AG10803 (cell line): Measurements from ENCODE around the gene KLC1.

Source experiments
- DNase-seq: peaks from one replicate; pipeline ENCODE4 v3.0.0; 2010; ENCODE audit warnings: low read depth
- H3K4me3 ChIP-seq: 2 replicates; pipeline ENCODE4 v1.5.1; 2011; ENCODE audit warnings: mild to moderate bottlenecking, low read length, control low read depth
- CTCF ChIP-seq: conservative IDR thresholded peaks from 2 replicates; pipeline ENCODE4 v1.5.1; 2011; ENCODE audit warnings: mild to moderate bottlenecking, low read length, control low read depth, inconsistent platforms

KLC1 gene

GRCh38 chr14:103723748-103724081, 94.7 kb downstream of the KLC1 start:
- H3K4me3 ChIP-seq, result no peak overlapping the region
- no peak for DNase-seq
- TF ChIP-seq CTCF, result no peak

- no peak overlapping the region for H3K4me3 ChIP-seq
These were observed 95.1 kb downstream of the KLC1 start for GRCh38 chr14:103724116-103724515.

GRCh38 chr14:103725001-103725682, 96.1 kb downstream of the KLC1 start:
- no peak for TF ChIP-seq CTCF
- no peak for DNase-seq
- no peak overlapping the region for H3K4me3 ChIP-seq

More at GRCh38 chr14:103724116-103724515, 95.1 kb downstream of the KLC1 start:
- no peak for TF ChIP-seq CTCF
- peak; percentile 46 for DNase-seq

- DNase-seq, result no peak
- TF ChIP-seq CTCF, result no peak
- no peak overlapping the region for H3K4me3 ChIP-seq
These were observed 96.9 kb downstream of the KLC1 start for GRCh38 chr14:103725739-103726395.

GRCh38 chr14:103726474-103726873, 97.5 kb downstream of the KLC1 start:
- TF ChIP-seq CTCF, result no peak
- H3K4me3 ChIP-seq, result no peak overlapping the region
- no peak for DNase-seq

GRCh38 chr14:103727313-103727980, 98.4 kb downstream of the KLC1 start:
- no peak for DNase-seq
- TF ChIP-seq CTCF, result no peak
- H3K4me3 ChIP-seq, result no peak overlapping the region

GRCh38 chr14:103728141-103728540, 99.1 kb downstream of the KLC1 start:
- DNase-seq, result no peak
- no peak overlapping the region for H3K4me3 ChIP-seq
- TF ChIP-seq CTCF, result no peak
